ENCODE results near the gene NAP1L1. TPM values are rescaled to one million over a fixed set of nuclear protein-coding genes. Genes with fewer than 3 reads are reported as not detected.
A peak's percentile ranks its signal among the peaks of the same experiment; 100 is the strongest.

The NAP1L1 gene
- total RNA-seq, 4 donors from 2014 or later, result 193 to 341 (median 213) TPM

GRCh38 chr12:76023069-76023690 is 61.3 kb downstream of the NAP1L1 start:
- Histone ChIP-seq H3K27me3 (no peaks in the 10 kb centered on the region), H3K9me3 (no peaks in the 10 kb centered on the region), H3K4me1 (peaks cover 37 to 48% of the 10 kb centered on the region in 2 donors), H3K4me3 (replicated peaks in 1 of 3) (no peak overlapping the region), H3K27ac (no peak overlapping the region), H3K36me3 (no peaks in the 10 kb centered on the region)
- intact Hi-C loops (cut with DNase I), result loop anchor here (10.0 kb wide), 1 partner anchor 298 kb away; no protein-coding TSS in a partner anchor
- WGBS, 2 donors, result 100% methylated on average over 2 of the region's 2 CpGs
- DNase-seq, result no peak
- no peak for TF ChIP-seq POLR2A (IDR thresholded peaks at IDR 0.05)

GRCh38 chr12:76022506-76022905 is 62.0 kb downstream of the NAP1L1 start:
- no peak for TF ChIP-seq POLR2A (IDR thresholded peaks at IDR 0.05)
- no peak for TF ChIP-seq CTCF (IDR thresholded peaks at IDR 0.05)
- WGBS, 2 donors, result 91 to 94% methylated on average over 3 of the region's 3 CpGs
- H3K36me3 ChIP-seq, result no peaks in the 10 kb centered on the region
- no peaks in the 10 kb centered on the region for H3K27me3 ChIP-seq
- H3K27ac ChIP-seq, result no peak overlapping the region
- no peak for DNase-seq
- intact Hi-C loops (cut with DNase I), result loop anchor here (10.0 kb wide), 1 partner anchor 298 kb away; no protein-coding TSS in a partner anchor
- H3K4me3 ChIP-seq (replicated peaks in 1 of 3), result no peak overlapping the region
- H3K9me3 ChIP-seq, result no peaks in the 10 kb centered on the region
- H3K4me1 ChIP-seq, result peaks cover 39 to 51% of the 10 kb centered on the region in 2 donors

GRCh38 chr12:76020731-76021672 is 63.5 kb downstream of the NAP1L1 start:
- peak overlapping the region; percentile 86 to 98 (median 93) for H3K27ac ChIP-seq
- H3K9me3 ChIP-seq, result no peaks in the 10 kb centered on the region
- peaks cover 32 to 41% of the 10 kb centered on the region in 2 donors for H3K4me1 ChIP-seq
- H3K27me3 ChIP-seq, result no peaks in the 10 kb centered on the region
- DNase-seq, result peak in 1 of 2 donors; percentile 33
- no peak overlapping the region for H3K4me3 ChIP-seq (replicated peaks in 1 of 3)
- WGBS, 2 donors, result 57 to 66% methylated on average over 15 of the region's 15 CpGs
- intact Hi-C loops (cut with DNase I), result loop anchor here (10.0 kb wide), 1 partner anchor 296 kb away; no protein-coding TSS in a partner anchor
- H3K36me3 ChIP-seq, result no peaks in the 10 kb centered on the region
- no peak for TF ChIP-seq POLR2A (IDR thresholded peaks at IDR 0.05)
- TF ChIP-seq CTCF (IDR thresholded peaks at IDR 0.05), result no peak

- intact Hi-C loops (cut with DNase I), result loop anchor here (10.0 kb wide), 1 partner anchor 295 kb away; no protein-coding TSS in a partner anchor
- peaks cover 32 to 34% of the 10 kb centered on the region in 2 donors for H3K4me1 ChIP-seq
- no peak for TF ChIP-seq CTCF (IDR thresholded peaks at IDR 0.05)
- no peak for TF ChIP-seq POLR2A (IDR thresholded peaks at IDR 0.05)
- DNase-seq, result peak; percentile 36 to 42
- H3K9me3 ChIP-seq, result no peaks in the 10 kb centered on the region
- no peak overlapping the region for H3K4me3 ChIP-seq (replicated peaks in 1 of 3)
- H3K27ac ChIP-seq, result peak overlapping the region; percentile 86 to 98 (median 93)
- no peaks in the 10 kb centered on the region for H3K27me3 ChIP-seq
- no peaks in the 10 kb centered on the region for H3K36me3 ChIP-seq
- 50 to 71% methylated on average over 5 of the region's 5 CpGs for WGBS, 2 donors
Observed at GRCh38 chr12:76020281-76020680, 64.2 kb downstream of the NAP1L1 start.

GRCh38 chr12:76018672-76019071 is 65.8 kb downstream of the NAP1L1 start:
- Histone ChIP-seq H3K4me3 (replicated peaks in 1 of 3) (no peak overlapping the region), H3K9me3 (no peaks in the 10 kb centered on the region), H3K4me1 (peaks cover 32 to 33% of the 10 kb centered on the region in 2 donors), H3K27ac (peak overlapping the region; percentile 86 to 98 (median 93)), H3K27me3 (no peaks in the 10 kb centered on the region), H3K36me3 (no peaks in the 10 kb centered on the region)
- no peak for DNase-seq
- intact Hi-C loops (cut with DNase I), result no loop called here
- WGBS, 2 donors, result 32 to 49% methylated on average over 1 of the region's 1 CpG
- no peak for TF ChIP-seq CTCF (IDR thresholded peaks at IDR 0.05)
- no peak for TF ChIP-seq POLR2A (IDR thresholded peaks at IDR 0.05)

Data from thyroid gland (tissue), 4 donors.